Prostate gland (tissue), 2 donors: ENCODE measurements around the gene GOPC. TPM values are rescaled to one million over a fixed set of nuclear protein-coding genes. Genes with fewer than 3 reads are reported as not detected.

Experiments
- DNase-seq: peaks from one replicate; pipeline ENCODE4 v3.0.0-alpha.2; 2019; ENCODE audit warnings: low spot score
- H3K27ac ChIP-seq, 2 donors: fragments of 200-600 bp; sonication (generic); 2 replicates each; pipeline ENCODE4 v1.5.1; 2017 to 2019
- H3K27me3 ChIP-seq: fragments of 200-600 bp; sonication (generic); replicated peaks from 2 replicates; pipeline ENCODE4 v1.5.1; 2019; ENCODE audit not compliant: insufficient read depth
- H3K36me3 ChIP-seq, 2 donors: fragments of 200-600 bp; sonication (generic); 1 replicate in 1 of 2; 2 replicates in 1 of 2; pipeline versions ENCODE4 v1.5.1 to v1.8.1; 2017 to 2019
- H3K4me1 ChIP-seq: fragments of 200-600 bp; sonication (generic); replicated peaks from 2 replicates; pipeline ENCODE4 v1.5.1; 2019
- H3K4me3 ChIP-seq, 2 donors: fragments of 200-600 bp; sonication (generic); 2 replicates each; pipeline ENCODE4 v1.5.1; 2017 to 2019
- H3K9me3 ChIP-seq: fragments of 200-600 bp; sonication (generic); 2 replicates; pipeline ENCODE4 v1.5.1; 2017
- POLR2A ChIP-seq: fragments of 450-650 bp; IDR thresholded peaks from one replicate; pipeline ENCODE4 v1.6.1; 2016; ENCODE audit warnings: antibody characterized with exemption, mild to moderate bottlenecking
- POLR2AphosphoS5 ChIP-seq: sonication (generic); formaldehyde crosslinking; IDR thresholded peaks from one replicate; pipeline ENCODE4 v1.6.1; 2017; ENCODE audit warnings: antibody characterized with exemption
- WGBS: methylation state at CpG from one replicate; pipeline ENCODE4 v1.1.5; 2018; 5-methylcytosine and 5-hydroxymethylcytosine counted together
- intact Hi-C: fragments of 100-400 bp; cut with DNase I; formaldehyde crosslinking; loops from one replicate; pipeline ENCODE4 v1.14.2; 2022
- total RNA-seq, 2 donors: library from RNA; depleted of rRNA; stranded (reverse); fragments of >200 nt; gene quantifications; one replicate each; pipeline ENCODE4 v1.1.0, GENCODE V29; 2016
- TF ChIP-seq, protein P1 (sequence below), 4 experiments: fragments of 200-600 bp in 2 of 4; fragments of 450-650 bp in 2 of 4; sonication (generic) in 2 of 4; IDR thresholded peaks; 1 replicate in 3 of 4; 2 replicates in 1 of 4; pipeline ENCODE4 v1.5.1; 2016 to 2019; ENCODE audit warnings: antibody characterized with exemption in 4 of 4, mild to moderate bottlenecking in 2 of 4, moderate library complexity in 2 of 4

Gene GOPC
- total RNA-seq, 2 donors from 2014 or later: 20.2 to 24.2 TPM

DNA sequence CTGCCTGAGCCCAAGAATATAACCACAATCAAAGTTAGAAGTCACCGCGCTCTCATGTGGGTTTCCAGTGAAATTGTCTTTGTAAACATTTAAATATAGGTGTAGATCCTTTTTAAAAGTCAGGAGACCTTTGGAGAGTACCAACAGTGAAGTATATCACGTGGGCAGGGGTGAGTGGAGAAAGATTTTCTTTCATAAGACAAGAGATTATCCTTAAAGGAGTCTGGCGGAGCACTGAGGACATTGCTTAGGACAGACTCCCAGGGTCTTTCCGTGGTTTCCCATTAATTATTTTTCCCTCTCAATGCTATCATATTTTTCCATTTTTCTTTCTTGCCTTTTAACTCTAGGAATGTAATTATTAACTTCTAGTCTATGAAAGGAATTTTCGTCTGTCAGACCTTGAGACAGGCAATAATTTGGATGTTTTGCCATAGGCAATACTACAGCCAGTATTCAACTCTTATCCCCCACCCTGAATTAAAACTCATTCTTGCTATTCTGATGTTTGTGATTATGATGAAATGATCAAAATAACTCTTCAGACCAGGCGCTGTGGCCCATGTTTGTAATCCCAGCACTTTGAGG is 88.4 kb downstream of the GOPC start:
- no peak for DNase-seq
- 87% methylated on average over 7 of the region's 7 CpGs for WGBS
- Histone ChIP-seq H3K9me3 (no peaks in the 10 kb centered on the region), H3K4me3 (no peak overlapping the region), H3K36me3 (no peaks in the 10 kb centered on the region), H3K27ac (no peak overlapping the region), H3K4me1 (no peaks in the 10 kb centered on the region), H3K27me3 (no peaks in the 10 kb centered on the region)
- TF ChIP-seq POLR2A: no peak
- TF ChIP-seq POLR2AphosphoS5: no peak
- TF ChIP-seq, protein P1, sequence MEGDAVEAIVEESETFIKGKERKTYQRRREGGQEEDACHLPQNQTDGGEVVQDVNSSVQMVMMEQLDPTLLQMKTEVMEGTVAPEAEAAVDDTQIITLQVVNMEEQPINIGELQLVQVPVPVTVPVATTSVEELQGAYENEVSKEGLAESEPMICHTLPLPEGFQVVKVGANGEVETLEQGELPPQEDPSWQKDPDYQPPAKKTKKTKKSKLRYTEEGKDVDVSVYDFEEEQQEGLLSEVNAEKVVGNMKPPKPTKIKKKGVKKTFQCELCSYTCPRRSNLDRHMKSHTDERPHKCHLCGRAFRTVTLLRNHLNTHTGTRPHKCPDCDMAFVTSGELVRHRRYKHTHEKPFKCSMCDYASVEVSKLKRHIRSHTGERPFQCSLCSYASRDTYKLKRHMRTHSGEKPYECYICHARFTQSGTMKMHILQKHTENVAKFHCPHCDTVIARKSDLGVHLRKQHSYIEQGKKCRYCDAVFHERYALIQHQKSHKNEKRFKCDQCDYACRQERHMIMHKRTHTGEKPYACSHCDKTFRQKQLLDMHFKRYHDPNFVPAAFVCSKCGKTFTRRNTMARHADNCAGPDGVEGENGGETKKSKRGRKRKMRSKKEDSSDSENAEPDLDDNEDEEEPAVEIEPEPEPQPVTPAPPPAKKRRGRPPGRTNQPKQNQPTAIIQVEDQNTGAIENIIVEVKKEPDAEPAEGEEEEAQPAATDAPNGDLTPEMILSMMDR (IDR thresholded peaks at IDR 0.05): no peak
- intact Hi-C loops: no loop called here

GRCh38 chr6:117512987-117513573 is 89.2 kb downstream of the GOPC start:
- no peaks in the 10 kb centered on the region for H3K9me3 ChIP-seq
- no peaks in the 10 kb centered on the region for H3K4me1 ChIP-seq
- WGBS: 43% methylated on average over 2 of the region's 2 CpGs
- no peaks in the 10 kb centered on the region for H3K36me3 ChIP-seq
- no peaks in the 10 kb centered on the region for H3K27me3 ChIP-seq
- H3K4me3 ChIP-seq: no peak overlapping the region
- intact Hi-C loops: no loop called here
- TF ChIP-seq POLR2AphosphoS5 (no peak), POLR2A (no peak)
- TF ChIP-seq, protein P1 (IDR thresholded peaks at IDR 0.05): no peak
- no peak overlapping the region for H3K27ac ChIP-seq
- DNase-seq: no peak

- TF ChIP-seq POLR2A: no peak
- 82% methylated on average over 7 of the region's 7 CpGs for WGBS
Observed at GRCh38 chr6:117512056-117512828, 90.1 kb downstream of the GOPC start.

More at GRCh38 chr6:117512056-117512828, 90.1 kb downstream of the GOPC start:
- intact Hi-C loops: no loop called here
- H3K27ac ChIP-seq: no peak overlapping the region
- H3K36me3 ChIP-seq: no peaks in the 10 kb centered on the region
- no peak overlapping the region for H3K4me3 ChIP-seq
- H3K4me1 ChIP-seq: no peaks in the 10 kb centered on the region
- H3K9me3 ChIP-seq: no peaks in the 10 kb centered on the region
- no peaks in the 10 kb centered on the region for H3K27me3 ChIP-seq
- no peak for DNase-seq

Other genes starting within 250 kb of the GOPC start
- under 1 TPM; 0.23 to 0.34 TPM for gene ROS1, start 176.6 kb downstream of the GOPC start, total RNA-seq
- gene DCBLD1, start 119.8 kb downstream of the GOPC start, total RNA-seq: 10 to 100 TPM in 1 of 2 donors, 1 to 10 TPM in 1; 8.8 to 17.6 TPM
- 10 to 100 TPM; 17.5 to 26.1 TPM for gene NUS1, start 73.0 kb upstream of the GOPC start, total RNA-seq